SH-SY5Y (cell line): ENCODE results near the gene CCDC192.

Experiments
- GATA2 ChIP-seq: IDR thresholded peaks from 2 replicates; pipeline ENCODE4 v1.6.1; 2011; ENCODE audit warnings: mild to moderate bottlenecking, low read depth, low read length
- GATA3 ChIP-seq: IDR thresholded peaks from 2 replicates; pipeline ENCODE4 v1.6.1; 2011; ENCODE audit warnings: low read depth, mild to moderate bottlenecking, low read length, moderate library complexity

- TF ChIP-seq GATA2 (no peak), GATA3 (no peak)
These were observed 128.9 kb downstream of the CCDC192 start for GRCh38 chr5:127832067-127832466.
